ENCODE measurements around the gene DNAJC1. TPM values are rescaled to one million over a fixed set of nuclear protein-coding genes. Genes with fewer than 3 reads are reported as not detected.
"Not testable (repeated sequence)": the region's sequence is repeated elsewhere in the genome, so short reads cannot be mapped to it uniquely, and the experiment has no call there.

Gene DNAJC1
- total and polyA plus RNA-seq, 2 donors (not counting 3 experiments of a cell fraction or from before 2014, with no cell fraction given): 11.2 to 19.7 TPM

- Histone ChIP-seq H3K4me1 (ENCODE audit: control insufficient read depth, extremely low read depth, insufficient read depth, low read length) (no peaks in the 10 kb centered on the region), H4K20me1 (replicated peaks; ENCODE audit: control insufficient read depth, extremely low read depth, insufficient read depth, low read length) (no peaks in the 10 kb centered on the region), H3K79me2 (ENCODE audit: control insufficient read depth, insufficient read depth, low read length) (no peaks in the 10 kb centered on the region), H3K4me3 (replicated peaks in 1 of 3; ENCODE audit: insufficient read depth in 1 of 3, low read depth in 1 of 3, low read length in 3 of 3) (no peak overlapping the region), H3K9me3 (replicated peaks; ENCODE audit: control insufficient read depth, insufficient read depth, low read length) (no peaks in the 10 kb centered on the region), H3K4me2 (ENCODE audit: insufficient read depth, low read length) (no peak overlapping the region), H3K36me3 (ENCODE audit: control insufficient read depth in 2 of 2, extremely low read depth in 1 of 2, insufficient read depth in 2 of 2, low read length in 2 of 2) (no peaks in the 10 kb centered on the region), H3K27me3 (ENCODE audit: control insufficient read depth in 2 of 2, insufficient read depth in 2 of 2, low read length in 2 of 2) (no peaks in the 10 kb centered on the region), H2AFZ (ENCODE audit: low read depth, low read length) (no peak overlapping the region), H3K9ac (replicated peaks; ENCODE audit: extremely low read depth, insufficient read depth, low read length) (no peak overlapping the region), H3K9me1 (replicated peaks; ENCODE audit: control insufficient read depth, extremely low read depth, insufficient read depth, low read length) (no peaks in the 10 kb centered on the region), H3K27ac (ENCODE audit: insufficient read depth, low read depth, low read length) (no peak overlapping the region)
- TF ChIP-seq EZH2 (IDR thresholded peaks at IDR 0.05; ENCODE audit: borderline replicate concordance, low read depth, low read length, severe bottlenecking) (no peak), JUN (IDR thresholded peaks at IDR 0.05; ENCODE audit: borderline replicate concordance, insufficient read depth, insufficient read length, low read depth) (no peak), GATA2 (IDR thresholded peaks at IDR 0.05; ENCODE audit: insufficient read depth, insufficient read length, low read depth, low read length) (no peak), FOS (IDR thresholded peaks at IDR 0.05; ENCODE audit: borderline replicate concordance, insufficient read depth, low read length) (no peak), CTCF (IDR thresholded peaks at IDR 0.05; ENCODE audit: extremely low read depth in 1 of 2, insufficient read depth in 1 of 2, low read depth in 1 of 2, low read length in 2 of 2) (no peak), POLR2AphosphoS5 (IDR thresholded peaks at IDR 0.05; ENCODE audit: insufficient read depth, low read depth, low read length) (no peak), MYC (IDR thresholded peaks at IDR 0.05; ENCODE audit: low read depth, low read length) (no peak), MAX (IDR thresholded peaks at IDR 0.05; ENCODE audit: insufficient read depth, insufficient read length) (no peak), POLR2A (IDR thresholded peaks at IDR 0.05; ENCODE audit: low read depth, low read length) (no peak)
- dilution Hi-C loops (cut with MboI; ENCODE audit: extremely low pct_ligation_motif_present, low sequenced_read_pairs) (no loop called here), intact Hi-C loops (cut with micrococcal nuclease) (no loop called here)
- ChIA-PET CTCF (interaction anchor here (1.4 to 1.5 kb wide), 2 partner anchors 9 to 28 kb away, joined by 3 to 5 read pairs; no protein-coding TSS in a partner anchor), POLR2A (no interaction called here)
- DNase-seq (ENCODE audit: low read depth, low spot score) (no peak), FAIRE-seq (no peak)
- BruUV-seq (replicated peaks): no TSS peak
Measured at GRCh38 chr10:21843645-21844044, 159.9 kb downstream of the DNAJC1 start.

GRCh38 chr10:21841273-21841672 is 162.3 kb downstream of the DNAJC1 start:
- H3K4me2 ChIP-seq (ENCODE audit: insufficient read depth, low read length); H3K36me3 ChIP-seq (ENCODE audit: control insufficient read depth in 2 of 2, extremely low read depth in 1 of 2, insufficient read depth in 2 of 2, low read length in 2 of 2); BruUV-seq (replicated peaks); H3K9me3 ChIP-seq (replicated peaks; ENCODE audit: control insufficient read depth, insufficient read depth, low read length); H4K20me1 ChIP-seq (replicated peaks; ENCODE audit: control insufficient read depth, extremely low read depth, insufficient read depth, low read length); dilution Hi-C loops (cut with MboI; ENCODE audit: extremely low pct_ligation_motif_present, low sequenced_read_pairs); H3K27ac ChIP-seq (ENCODE audit: insufficient read depth, low read depth, low read length); H3K9me1 ChIP-seq (replicated peaks; ENCODE audit: control insufficient read depth, extremely low read depth, insufficient read depth, low read length); intact Hi-C loops (cut with micrococcal nuclease); H3K4me1 ChIP-seq (ENCODE audit: control insufficient read depth, extremely low read depth, insufficient read depth, low read length); H3K4me3 ChIP-seq (replicated peaks in 1 of 3; ENCODE audit: insufficient read depth in 1 of 3, low read depth in 1 of 3, low read length in 3 of 3); DNase-seq (ENCODE audit: low read depth, low spot score); H3K27me3 ChIP-seq (ENCODE audit: control insufficient read depth in 2 of 2, insufficient read depth in 2 of 2, low read length in 2 of 2); CTCF ChIA-PET; H2AFZ ChIP-seq (ENCODE audit: low read depth, low read length); FAIRE-seq; POLR2A ChIA-PET; H3K79me2 ChIP-seq (ENCODE audit: control insufficient read depth, insufficient read depth, low read length); H3K9ac ChIP-seq (replicated peaks; ENCODE audit: extremely low read depth, insufficient read depth, low read length): not testable (repeated sequence)

GRCh38 chr10:21837487-21837886 is 166.0 kb downstream of the DNAJC1 start:
- H3K9me1 ChIP-seq (replicated peaks; ENCODE audit: control insufficient read depth, extremely low read depth, insufficient read depth, low read length); H4K20me1 ChIP-seq (replicated peaks; ENCODE audit: control insufficient read depth, extremely low read depth, insufficient read depth, low read length); H3K4me3 ChIP-seq (replicated peaks in 1 of 3; ENCODE audit: insufficient read depth in 1 of 3, low read depth in 1 of 3, low read length in 3 of 3); intact Hi-C loops (cut with micrococcal nuclease); DNase-seq (ENCODE audit: low read depth, low spot score); FAIRE-seq; H3K36me3 ChIP-seq (ENCODE audit: control insufficient read depth in 2 of 2, extremely low read depth in 1 of 2, insufficient read depth in 2 of 2, low read length in 2 of 2); H3K9ac ChIP-seq (replicated peaks; ENCODE audit: extremely low read depth, insufficient read depth, low read length); dilution Hi-C loops (cut with MboI; ENCODE audit: extremely low pct_ligation_motif_present, low sequenced_read_pairs); H3K27ac ChIP-seq (ENCODE audit: insufficient read depth, low read depth, low read length); H3K9me3 ChIP-seq (replicated peaks; ENCODE audit: control insufficient read depth, insufficient read depth, low read length); H3K79me2 ChIP-seq (ENCODE audit: control insufficient read depth, insufficient read depth, low read length); H2AFZ ChIP-seq (ENCODE audit: low read depth, low read length); CTCF ChIA-PET; H3K4me2 ChIP-seq (ENCODE audit: insufficient read depth, low read length); BruUV-seq (replicated peaks); POLR2A ChIA-PET; H3K4me1 ChIP-seq (ENCODE audit: control insufficient read depth, extremely low read depth, insufficient read depth, low read length); H3K27me3 ChIP-seq (ENCODE audit: control insufficient read depth in 2 of 2, insufficient read depth in 2 of 2, low read length in 2 of 2): not testable (repeated sequence)

Measured in endothelial cell of umbilical vein (primary cell).